ENCODE data around the gene MLLT6. TPM values are rescaled to one million over a fixed set of nuclear protein-coding genes. Genes with fewer than 3 reads are reported as not detected.

The MLLT6 gene
- total RNA-seq, 6 experiments from 2014 or later, result 10.1 to 30.9 (median 25.6) TPM

GRCh38 chr17:38702916-38703741 is 1.9 kb upstream of the MLLT6 start:
- TF ChIP-seq CTCF (IDR thresholded peaks at IDR 0.05), result no peak
- TF ChIP-seq POLR2A (IDR thresholded peaks at IDR 0.05), result no peak
- H3K36me3 ChIP-seq, result no peaks in the 10 kb centered on the region
- no peaks in the 10 kb centered on the region for H3K27me3 ChIP-seq
- DNase-seq, result peak; percentile 54 to 73 (median 58)
- intact Hi-C loops (cut with DNase I), result no loop called here
- peak in 2 of 4 donors; percentile 0 to 1 for ATAC-seq
- peak overlapping the region; percentile 91 to 94 (median 93) for H3K27ac ChIP-seq
- H3K9me3 ChIP-seq, result no peaks in the 10 kb centered on the region
- WGBS (ENCODE audit: insufficient coverage, low coverage, low lambda C conversion rate, missing lambda C conversion rate), result 1% methylated on average over 31 of the region's 55 CpGs
- H3K4me3 ChIP-seq, result peak overlapping the region; percentile 75 to 86 (median 82)
- peaks cover 0 to 14% (median 6%) of the 10 kb centered on the region in 4 donors for H3K4me1 ChIP-seq

- peak; percentile 84 to 92 (median 92) for DNase-seq
- WGBS (ENCODE audit: insufficient coverage, low coverage, low lambda C conversion rate, missing lambda C conversion rate), result 0% methylated on average over 32 of the region's 50 CpGs
- peaks cover 0 to 14% (median 6%) of the 10 kb centered on the region in 4 donors for H3K4me1 ChIP-seq
Observed at GRCh38 chr17:38703742-38704605, 1.1 kb upstream of the MLLT6 start.

GRCh38 chr17:38705523-38705802 is 390 bp downstream of the MLLT6 start:
- peak overlapping the region; percentile 55 to 82 (median 57) for H3K4me3 ChIP-seq
- TF ChIP-seq POLR2A (IDR thresholded peaks at IDR 0.05), result no peak
- TF ChIP-seq CTCF (IDR thresholded peaks at IDR 0.05), result no peak
- no peaks in the 10 kb centered on the region for H3K27me3 ChIP-seq
- H3K27ac ChIP-seq, result peak overlapping the region; percentile 40 to 93 (median 78)
- peaks cover 0 to 6% (median 3%) of the 10 kb centered on the region in 4 donors for H3K36me3 ChIP-seq
- H3K4me1 ChIP-seq, result peaks cover 0 to 14% (median 6%) of the 10 kb centered on the region in 4 donors
- intact Hi-C loops (cut with DNase I), result no loop called here
- no peaks in the 10 kb centered on the region for H3K9me3 ChIP-seq
- no peak for ATAC-seq
- no CpG with 5 or more reads among the region's 32 CpGs for WGBS (ENCODE audit: insufficient coverage, low coverage, low lambda C conversion rate, missing lambda C conversion rate)
- DNase-seq, result peak in 2 of 3 donors; percentile 49 to 50

More at GRCh38 chr17:38703742-38704605, 1.1 kb upstream of the MLLT6 start:
- Histone ChIP-seq H3K27ac (peak overlapping the region; percentile 91 to 94 (median 93)), H3K27me3 (no peaks in the 10 kb centered on the region), H3K9me3 (no peaks in the 10 kb centered on the region), H3K4me3 (peak overlapping the region; percentile 75 to 86 (median 82)), H3K36me3 (no peaks in the 10 kb centered on the region)
- no peak for TF ChIP-seq CTCF (IDR thresholded peaks at IDR 0.05)
- TF ChIP-seq POLR2A (IDR thresholded peaks at IDR 0.05), result peak; percentile 49
- intact Hi-C loops (cut with DNase I), result no loop called here
- ATAC-seq, result peak; percentile 38 to 69 (median 54)

GRCh38 chr17:38705803-38706504 is 881 bp downstream of the MLLT6 start:
- peak overlapping the region; percentile 55 to 82 (median 57) for H3K4me3 ChIP-seq
- ATAC-seq (no peak), DNase-seq (peak in 1 of 3 donors; percentile 54)
- peaks cover 0 to 12% (median 6%) of the 10 kb centered on the region in 4 donors for H3K4me1 ChIP-seq
- peak overlapping the region; percentile 40 to 93 (median 78) for H3K27ac ChIP-seq
- H3K9me3 ChIP-seq, result no peaks in the 10 kb centered on the region
- H3K27me3 ChIP-seq, result no peaks in the 10 kb centered on the region
- TF ChIP-seq CTCF (IDR thresholded peaks at IDR 0.05), result no peak
- no peak for TF ChIP-seq POLR2A (IDR thresholded peaks at IDR 0.05)
- intact Hi-C loops (cut with DNase I), result no loop called here
- WGBS (ENCODE audit: insufficient coverage, low coverage, low lambda C conversion rate, missing lambda C conversion rate), result 3% methylated on average over 22 of the region's 38 CpGs
- peaks cover 0 to 6% (median 3%) of the 10 kb centered on the region in 4 donors for H3K36me3 ChIP-seq

Data from right lobe of liver (tissue), 6 donors.